ENCODE results near the gene PEPD. TPM values are rescaled to one million over a fixed set of nuclear protein-coding genes. Genes with fewer than 3 reads are reported as not detected.

PEPD gene
- total and polyA plus RNA-seq, 10 of the 15 experiments (the other 5 are each of a cell fraction or from before 2014, with no cell fraction given), result 1.4 to 52.0 (median 20.2) TPM

DNA sequence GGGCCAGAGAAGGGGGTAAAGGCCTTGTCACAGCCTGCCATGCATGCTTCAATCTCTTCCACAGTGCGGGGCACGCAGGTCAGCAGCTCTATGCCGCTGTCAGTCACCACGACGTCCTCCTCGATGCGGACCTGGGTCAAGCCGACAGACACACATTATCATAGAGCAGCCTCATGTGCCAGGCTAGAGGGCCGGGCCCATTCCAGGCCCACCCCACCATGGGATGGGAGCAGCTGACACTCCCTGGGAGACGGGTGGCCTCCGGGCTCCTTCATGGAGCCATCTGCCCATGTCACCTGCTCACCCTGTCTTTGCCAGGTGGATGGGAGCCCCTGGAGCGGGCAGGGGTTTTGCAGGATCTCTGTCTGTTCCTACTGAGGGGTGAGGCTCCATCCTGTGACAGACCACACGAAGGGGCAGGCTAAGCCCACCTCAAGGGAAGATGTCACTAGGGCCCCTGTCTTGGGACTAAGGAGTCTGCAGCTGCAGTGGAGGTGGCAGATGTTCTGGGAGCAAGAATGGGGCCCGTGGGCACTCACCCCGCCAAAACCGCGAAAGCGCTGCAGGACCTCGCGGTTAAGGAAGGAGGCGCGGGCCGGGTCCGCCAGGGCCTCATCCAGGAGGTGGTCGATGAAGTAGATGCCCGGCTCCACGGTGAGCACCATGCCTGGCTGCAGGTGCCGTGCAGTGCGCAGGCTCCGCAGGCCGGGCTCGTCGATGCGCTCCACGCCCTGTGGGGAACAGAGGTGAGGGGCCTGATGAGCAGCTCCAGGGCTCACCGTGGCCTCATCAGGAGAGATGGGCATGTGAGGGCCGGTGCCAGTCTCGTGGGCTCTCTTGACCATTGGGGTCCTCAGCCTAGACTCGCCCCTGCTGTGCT, 134.0 kb downstream of the PEPD start (continued):
- TF ChIP-seq, protein P1, sequence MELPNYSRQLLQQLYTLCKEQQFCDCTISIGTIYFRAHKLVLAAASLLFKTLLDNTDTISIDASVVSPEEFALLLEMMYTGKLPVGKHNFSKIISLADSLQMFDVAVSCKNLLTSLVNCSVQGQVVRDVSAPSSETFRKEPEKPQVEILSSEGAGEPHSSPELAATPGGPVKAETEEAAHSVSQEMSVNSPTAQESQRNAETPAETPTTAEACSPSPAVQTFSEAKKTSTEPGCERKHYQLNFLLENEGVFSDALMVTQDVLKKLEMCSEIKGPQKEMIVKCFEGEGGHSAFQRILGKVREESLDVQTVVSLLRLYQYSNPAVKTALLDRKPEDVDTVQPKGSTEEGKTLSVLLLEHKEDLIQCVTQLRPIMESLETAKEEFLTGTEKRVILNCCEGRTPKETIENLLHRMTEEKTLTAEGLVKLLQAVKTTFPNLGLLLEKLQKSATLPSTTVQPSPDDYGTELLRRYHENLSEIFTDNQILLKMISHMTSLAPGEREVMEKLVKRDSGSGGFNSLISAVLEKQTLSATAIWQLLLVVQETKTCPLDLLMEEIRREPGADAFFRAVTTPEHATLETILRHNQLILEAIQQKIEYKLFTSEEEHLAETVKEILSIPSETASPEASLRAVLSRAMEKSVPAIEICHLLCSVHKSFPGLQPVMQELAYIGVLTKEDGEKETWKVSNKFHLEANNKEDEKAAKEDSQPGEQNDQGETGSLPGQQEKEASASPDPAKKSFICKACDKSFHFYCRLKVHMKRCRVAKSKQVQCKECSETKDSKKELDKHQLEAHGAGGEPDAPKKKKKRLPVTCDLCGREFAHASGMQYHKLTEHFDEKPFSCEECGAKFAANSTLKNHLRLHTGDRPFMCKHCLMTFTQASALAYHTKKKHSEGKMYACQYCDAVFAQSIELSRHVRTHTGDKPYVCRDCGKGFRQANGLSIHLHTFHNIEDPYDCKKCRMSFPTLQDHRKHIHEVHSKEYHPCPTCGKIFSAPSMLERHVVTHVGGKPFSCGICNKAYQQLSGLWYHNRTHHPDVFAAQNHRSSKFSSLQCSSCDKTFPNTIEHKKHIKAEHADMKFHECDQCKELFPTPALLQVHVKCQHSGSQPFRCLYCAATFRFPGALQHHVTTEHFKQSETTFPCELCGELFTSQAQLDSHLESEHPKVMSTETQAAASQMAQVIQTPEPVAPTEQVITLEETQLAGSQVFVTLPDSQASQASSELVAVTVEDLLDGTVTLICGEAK (IDR thresholded peaks at IDR 0.05; ENCODE audit: borderline replicate concordance), result no peak
- TF ChIP-seq JUNB (IDR thresholded peaks at IDR 0.05) (no peak), NRF1 (conservative IDR thresholded peaks at IDR 0.05; ENCODE audit: low read depth, low read length) (no peak), SUZ12 (IDR thresholded peaks at IDR 0.05; ENCODE audit: unreplicated experiment) (no peak), REST (IDR thresholded peaks at IDR 0.05; ENCODE audit: low read depth, low read length) (no peak), ESRRA (IDR thresholded peaks at IDR 0.05; ENCODE audit: low read length) (no peak), HDGF (IDR thresholded peaks at IDR 0.05) (no peak), CREM (IDR thresholded peaks at IDR 0.05; ENCODE audit: low read depth) (no peak), CUX1 (IDR thresholded peaks at IDR 0.05; ENCODE audit: insufficient replicate concordance, low read depth, low read length) (no peak), BRCA1 (IDR thresholded peaks at IDR 0.05; ENCODE audit: low read depth, low read length) (no peak), ZNF384 (IDR thresholded peaks at IDR 0.05; ENCODE audit: borderline replicate concordance, low read depth, low read length) (no peak), SP1 (IDR thresholded peaks at IDR 0.05; ENCODE audit: low read depth, low read length) (no peak)
